K562 (cell line): ENCODE measurements around the gene KIAA2012. TPM values are rescaled to one million over a fixed set of nuclear protein-coding genes. Genes with fewer than 3 reads are reported as not detected.

Experiments used
- ATAC-seq: fragments of 200-7000 bp; cut with Tn5 transposase; 3 replicates; pipeline ENCODE4 v1.9.1; 2020; ENCODE audit warnings: moderate library complexity
- BruUV-seq: library from RNA; stranded (reverse); fragments of 400-500 nt; replicated peaks from 2 replicates; lab custom pipeline; 2021; lab: Mats Ljungman, UMichigan
- CTCF ChIA-PET: fragments of 300-600 bp; formaldehyde crosslinking; extraction: SDS; loops from one replicate; lab custom pipeline; 2021; ENCODE audit warnings: low intra/inter-chr PET ratio; lab: Yijun Ruan, JAX
- POLR2A ChIA-PET: fragments of 300-600, 350-650 bp; sonication (Branson Sonifier 250); formaldehyde crosslinking; extraction: SDS; loops from one replicate; lab custom pipeline; 2021; ENCODE audit warnings: antibody characterized with exemption, inconsistent platforms; lab: Yijun Ruan, JAX
- DNase-seq, 4 experiments: peaks; one replicate each; pipeline versions ENCODE4 v3.0.0 to v3.0.0-alpha.2; 2011 to 2018; ENCODE audit warnings: low spot score in 3 of 4, mixed read lengths in 3 of 4; ENCODE audit errors: extremely low read depth in 1 of 4
- FAIRE-seq: peaks from 2 replicates; lab custom pipeline; 2011; peaks lifted over from hg19 to GRCh38; lab: Jason Lieb, UNC
- H2AFZ ChIP-seq: 2 replicates; pipeline ENCODE4 v1.6.0; 2011; ENCODE audit warnings: low read depth, low read length, control low read depth, inconsistent platforms
- H3K27ac ChIP-seq: fragments of 200-600 bp; 3 replicates; pipeline ENCODE4 v1.8.0; 2011; ENCODE audit warnings: low read depth, mild to moderate bottlenecking, control low read depth, inconsistent platforms, low read length, moderate library complexity, mixed read lengths; ENCODE audit errors: extremely low read depth
- H3K27me3 ChIP-seq, 2 experiments: fragments of 300-600 bp in 1 of 2; 2 replicates in 1 of 2; 3 replicates in 1 of 2; pipeline versions ENCODE4 v1.6.0 to v1.8.0; 2011; ENCODE audit warnings: inconsistent platforms in 2 of 2, low read length in 2 of 2, mild to moderate bottlenecking in 1 of 2, mixed read lengths in 1 of 2, moderate library complexity in 1 of 2; ENCODE audit not compliant: control insufficient read depth in 2 of 2, insufficient read depth in 2 of 2
- H3K36me3 ChIP-seq: fragments of 300-600 bp; 3 replicates; pipeline ENCODE4 v1.8.0; 2011; ENCODE audit warnings: mild to moderate bottlenecking, low read length, inconsistent platforms; ENCODE audit not compliant: control insufficient read depth, insufficient read depth
- H3K4me1 ChIP-seq, 2 experiments: fragments of 200-600 bp in 1 of 2; replicated peaks in 1 of 2; 2 replicates in 1 of 2; 3 replicates in 1 of 2; pipeline versions ENCODE4 v1.5.1 to v1.8.0; 2011; ENCODE audit warnings: inconsistent platforms in 2 of 2, low read length in 2 of 2, mild to moderate bottlenecking in 1 of 2, mixed read lengths in 1 of 2, moderate library complexity in 1 of 2; ENCODE audit not compliant: control insufficient read depth in 2 of 2, insufficient read depth in 2 of 2
- H3K4me2 ChIP-seq: 2 replicates; pipeline ENCODE4 v1.6.1; 2011; ENCODE audit warnings: low read length, control low read depth, inconsistent platforms, mixed read lengths; ENCODE audit not compliant: insufficient read depth
- H3K4me3 ChIP-seq: fragments of 200-600 bp; sonication (generic), shearing (Covaris generic); 2 replicates; pipeline ENCODE4 v1.5.1; 2016; ENCODE audit warnings: control low read depth, inconsistent platforms
- H3K79me2 ChIP-seq: fragments of 200-600 bp; 3 replicates; pipeline ENCODE4 v1.8.0; 2011; ENCODE audit warnings: low read length, inconsistent platforms; ENCODE audit not compliant: control insufficient read depth, insufficient read depth
- H3K9ac ChIP-seq, 2 experiments: 2 replicates each; pipeline versions ENCODE4 v1.6.0 to v1.6.1; 2011; ENCODE audit warnings: low read depth in 2 of 2, low read length in 2 of 2, control low read depth in 1 of 2, inconsistent platforms in 1 of 2, mild to moderate bottlenecking in 1 of 2, mixed read lengths in 1 of 2; ENCODE audit not compliant: insufficient read depth in 1 of 2
- H3K9me1 ChIP-seq: one replicate; pipeline ENCODE4 v1.6.0; 2011; ENCODE audit warnings: inconsistent platforms, mild to moderate bottlenecking, low read length, moderate library complexity; ENCODE audit not compliant: control insufficient read depth, insufficient read depth
- H3K9me3 ChIP-seq: replicated peaks from 2 replicates; pipeline ENCODE4 v1.5.1; 2011; ENCODE audit warnings: low read depth, low read length, inconsistent platforms; ENCODE audit not compliant: control insufficient read depth, insufficient read depth
- H4K20me1 ChIP-seq: replicated peaks from 2 replicates; pipeline ENCODE4 v1.6.1; 2011; ENCODE audit warnings: low read length, inconsistent platforms, mixed read lengths; ENCODE audit not compliant: control insufficient read depth, insufficient read depth
- BRF1 ChIP-seq: IDR thresholded peaks from 3 replicates; pipeline ENCODE4 v1.6.1; 2011; ENCODE audit warnings: borderline replicate concordance, mild to moderate bottlenecking; ENCODE audit not compliant: insufficient read length; ENCODE audit errors: extremely low read depth
- CC2D1A ChIP-seq: fragments of 450-650 bp; IDR thresholded peaks from 2 replicates; pipeline ENCODE4 v1.6.1; 2017; ENCODE audit warnings: mild to moderate bottlenecking
- FOXP1 ChIP-seq: sonication (generic); formaldehyde crosslinking; IDR thresholded peaks from 2 replicates; pipeline ENCODE4 v1.8.0; 2022; ENCODE audit warnings: mild to moderate bottlenecking, missing genetic modification reagents
- JUND ChIP-seq, 2 experiments: IDR thresholded peaks; 2 replicates in 1 of 2; 3 replicates in 1 of 2; pipeline ENCODE4 v1.6.1; 2011; ENCODE audit warnings: borderline replicate concordance in 2 of 2, low read depth in 2 of 2, low read length in 2 of 2, improper control_type of control experiment in 1 of 2, missing biosample characterization in 1 of 2, missing genetic modification characterization in 1 of 2, missing genetic modification reagents in 1 of 2
- KHSRP ChIP-seq: fragments of 450-650 bp; IDR thresholded peaks from 2 replicates; pipeline ENCODE4 v1.6.1; 2017
- PATZ1 ChIP-seq: fragments of 250-450 bp; sonication (Bioruptor Pico); IDR thresholded peaks from 2 replicates; pipeline ENCODE4 v1.5.0; 2020; ENCODE audit warnings: mild to moderate bottlenecking, borderline replicate concordance
- POLR2AphosphoS2 ChIP-seq: IDR thresholded peaks from 2 replicates; pipeline ENCODE4 v1.6.1; 2012; ENCODE audit warnings: low read length, improper control_type of control experiment
- RBM34 ChIP-seq: fragments of 200-400 bp; formaldehyde crosslinking; IDR thresholded peaks from 2 replicates; pipeline ENCODE4 v1.6.1; 2018; ENCODE audit warnings: low read length, borderline replicate concordance; ENCODE audit not compliant: insufficient read depth
- SUPT5H ChIP-seq: fragments of 450-650 bp; IDR thresholded peaks from 2 replicates; pipeline ENCODE4 v1.6.1; 2016
- TGIF2 ChIP-seq: sonication (generic); formaldehyde crosslinking; IDR thresholded peaks from 2 replicates; pipeline ENCODE4 v1.8.1; 2022; ENCODE audit warnings: mild to moderate bottlenecking, missing genetic modification reagents, moderate library complexity
- ZNF436 ChIP-seq: fragments of 250-450, 450-650 bp; sonication (Bioruptor Pico); formaldehyde crosslinking; IDR thresholded peaks from 2 replicates; pipeline ENCODE4 v1.7.0; 2020; ENCODE audit warnings: mild to moderate bottlenecking
- ZNF76 ChIP-seq: fragments of 250-450 bp; sonication (Bioruptor Pico); IDR thresholded peaks from 2 replicates; pipeline ENCODE4 v1.4.0; 2020; ENCODE audit warnings: mild to moderate bottlenecking, moderate library complexity, borderline replicate concordance
- WGBS: fragments of 100-300 bp; shearing (Covaris generic); methylation state at CpG from one replicate; pipeline ENCODE4 v1.1.6; 2016; ENCODE audit warnings: low coverage, mixed read lengths; ENCODE audit not compliant: insufficient coverage; ENCODE audit errors: missing lambda C conversion rate; 5-methylcytosine and 5-hydroxymethylcytosine counted together
- in situ Hi-C: fragments of 300-500 bp; cut with MboI; formaldehyde crosslinking; loops from 4 replicates; pipeline ENCODE4 v1.15.0; 2018; ENCODE audit warnings: inconsistent platforms, mixed read lengths
- intact Hi-C: fragments of 100-400 bp; cut with micrococcal nuclease; formaldehyde crosslinking; loops from 2 replicates; pipeline ENCODE4 v1.14.2; 2022
- polyA plus RNA-seq, 8 experiments: library from polyadenylated mRNA; depleted of rRNA in 4 of 8; stranded (reverse) in 5 of 8; unstranded in 3 of 8; fragments of >200 nt; fragmentation: Nextera tagmentation in 2 of 8; fragmentation: Illumina TruSeq in 1 of 8; extraction: Ambion mirVana in 2 of 8; extraction: Trizol in 1 of 8; gene quantifications; 2 replicates each; pipeline versions ENCODE4 v1.2.1 to v1.2.3, GENCODE V29; 2011 to 2014; ENCODE audit warnings: inconsistent platforms in 1 of 8, missing spikeins in 1 of 8
- total RNA-seq, 7 experiments: library from RNA; depleted of rRNA in 6 of 7; stranded (reverse); fragments of >200 nt in 6 of 7; fragmentation: Illumina TruSeq in 2 of 7; extraction: Trizol in 2 of 7; gene quantifications; 2 replicates each; pipeline versions ENCODE4 v1.2.1 to v1.2.3, GENCODE V29; 2011 to 2021; ENCODE audit warnings: low replicate concordance in 1 of 7
- TF ChIP-seq, protein P1 (sequence below): fragments of 250-450 bp; sonication (Bioruptor Pico); IDR thresholded peaks from 2 replicates; pipeline ENCODE4 v1.8.0; 2021; ENCODE audit warnings: moderate library complexity, mild to moderate bottlenecking, inconsistent platforms
- TF ChIP-seq, protein P2 (sequence below): sonication (generic); formaldehyde crosslinking; IDR thresholded peaks from 2 replicates; pipeline ENCODE4 v1.8.0; 2023; ENCODE audit warnings: mild to moderate bottlenecking, missing genetic modification reagents

The KIAA2012 gene
- total and polyA plus RNA-seq, 9 of the 15 experiments (the other 6 are each of a cell fraction or from before 2014, with no cell fraction given), result not detected

DNA sequence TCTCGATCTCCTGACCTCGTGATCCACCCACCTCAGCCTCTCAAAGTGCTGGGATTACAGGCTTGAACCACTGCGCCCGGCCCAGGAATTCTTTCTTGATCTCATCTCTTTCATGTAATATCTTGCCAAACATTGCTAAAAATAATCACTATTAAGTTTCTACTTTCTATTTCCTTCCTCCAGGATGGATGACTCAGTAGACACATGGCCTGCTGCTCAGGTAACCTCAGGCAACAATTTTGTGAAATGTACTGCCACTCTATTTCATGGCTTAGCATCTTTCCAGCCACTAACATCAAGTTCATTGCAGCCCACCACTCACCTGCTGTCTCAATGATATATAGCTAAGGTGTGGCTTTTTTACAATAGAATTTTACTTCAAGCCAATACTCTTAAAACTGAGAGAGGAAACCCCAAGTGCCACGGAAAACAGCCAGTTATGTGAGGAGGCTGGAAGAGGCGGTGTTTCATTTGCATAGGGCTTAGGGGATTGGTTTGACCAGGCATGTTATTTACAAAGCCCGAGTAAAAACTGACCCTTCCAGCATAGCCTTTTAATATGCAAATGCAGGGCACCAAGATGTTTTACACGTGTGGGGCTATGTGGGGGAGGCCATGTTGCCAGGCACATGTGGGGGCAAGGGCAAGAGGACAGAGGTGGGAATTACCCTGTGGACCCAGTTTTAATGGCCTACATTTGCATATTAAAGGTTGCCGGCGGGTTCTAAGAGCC, 176.6 kb downstream of the KIAA2012 start:
- Histone ChIP-seq H3K36me3 (no peaks in the 10 kb centered on the region), H3K9ac (no peak overlapping the region), H3K79me2 (no peaks in the 10 kb centered on the region), H3K4me2 (no peak overlapping the region), H3K4me1 (no peaks in the 10 kb centered on the region), H3K27ac (no peak overlapping the region), H3K9me1 (no peaks in the 10 kb centered on the region), H3K4me3 (no peak overlapping the region), H2AFZ (no peak overlapping the region), H4K20me1 (no peaks in the 10 kb centered on the region), H3K9me3 (no peaks in the 10 kb centered on the region; the same call in 1 of the 2 replicates), H3K27me3 (no peaks in the 10 kb centered on the region)
- CTCF ChIA-PET, result no interaction called here
- DNase-seq, result no peak
- 55% methylated on average over 8 of the region's 10 CpGs for WGBS
- intact Hi-C loops (no loop called here), in situ Hi-C loops (no loop called here)
- no peak for FAIRE-seq
- no TSS peak for BruUV-seq
- no peak for ATAC-seq
- POLR2A ChIA-PET, result no interaction called here
- TF ChIP-seq POLR2AphosphoS2 (no peak), RBM34 (no peak), JUND (IDR thresholded peaks at IDR 0.05; ENCODE audit: borderline replicate concordance, low read depth, low read length) (no peak), JUND (tag; IDR thresholded peaks at IDR 0.05; ENCODE audit: borderline replicate concordance, low read depth, low read length) (no peak), PATZ1 (no peak), ZNF436 (CRISPR knock-in tag) (no peak), ZNF76 (CRISPR knock-in tag) (no peak), KHSRP (no peak), SUPT5H (no peak), FOXP1 (no peak), BRF1 (no peak), TGIF2 (CRISPR knock-in tag) (no peak), CC2D1A (no peak)
- TF ChIP-seq, protein P1, sequence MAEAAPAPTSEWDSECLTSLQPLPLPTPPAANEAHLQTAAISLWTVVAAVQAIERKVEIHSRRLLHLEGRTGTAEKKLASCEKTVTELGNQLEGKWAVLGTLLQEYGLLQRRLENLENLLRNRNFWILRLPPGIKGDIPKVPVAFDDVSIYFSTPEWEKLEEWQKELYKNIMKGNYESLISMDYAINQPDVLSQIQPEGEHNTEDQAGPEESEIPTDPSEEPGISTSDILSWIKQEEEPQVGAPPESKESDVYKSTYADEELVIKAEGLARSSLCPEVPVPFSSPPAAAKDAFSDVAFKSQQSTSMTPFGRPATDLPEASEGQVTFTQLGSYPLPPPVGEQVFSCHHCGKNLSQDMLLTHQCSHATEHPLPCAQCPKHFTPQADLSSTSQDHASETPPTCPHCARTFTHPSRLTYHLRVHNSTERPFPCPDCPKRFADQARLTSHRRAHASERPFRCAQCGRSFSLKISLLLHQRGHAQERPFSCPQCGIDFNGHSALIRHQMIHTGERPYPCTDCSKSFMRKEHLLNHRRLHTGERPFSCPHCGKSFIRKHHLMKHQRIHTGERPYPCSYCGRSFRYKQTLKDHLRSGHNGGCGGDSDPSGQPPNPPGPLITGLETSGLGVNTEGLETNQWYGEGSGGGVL (CRISPR knock-in tag), result no peak
- TF ChIP-seq, protein P2, sequence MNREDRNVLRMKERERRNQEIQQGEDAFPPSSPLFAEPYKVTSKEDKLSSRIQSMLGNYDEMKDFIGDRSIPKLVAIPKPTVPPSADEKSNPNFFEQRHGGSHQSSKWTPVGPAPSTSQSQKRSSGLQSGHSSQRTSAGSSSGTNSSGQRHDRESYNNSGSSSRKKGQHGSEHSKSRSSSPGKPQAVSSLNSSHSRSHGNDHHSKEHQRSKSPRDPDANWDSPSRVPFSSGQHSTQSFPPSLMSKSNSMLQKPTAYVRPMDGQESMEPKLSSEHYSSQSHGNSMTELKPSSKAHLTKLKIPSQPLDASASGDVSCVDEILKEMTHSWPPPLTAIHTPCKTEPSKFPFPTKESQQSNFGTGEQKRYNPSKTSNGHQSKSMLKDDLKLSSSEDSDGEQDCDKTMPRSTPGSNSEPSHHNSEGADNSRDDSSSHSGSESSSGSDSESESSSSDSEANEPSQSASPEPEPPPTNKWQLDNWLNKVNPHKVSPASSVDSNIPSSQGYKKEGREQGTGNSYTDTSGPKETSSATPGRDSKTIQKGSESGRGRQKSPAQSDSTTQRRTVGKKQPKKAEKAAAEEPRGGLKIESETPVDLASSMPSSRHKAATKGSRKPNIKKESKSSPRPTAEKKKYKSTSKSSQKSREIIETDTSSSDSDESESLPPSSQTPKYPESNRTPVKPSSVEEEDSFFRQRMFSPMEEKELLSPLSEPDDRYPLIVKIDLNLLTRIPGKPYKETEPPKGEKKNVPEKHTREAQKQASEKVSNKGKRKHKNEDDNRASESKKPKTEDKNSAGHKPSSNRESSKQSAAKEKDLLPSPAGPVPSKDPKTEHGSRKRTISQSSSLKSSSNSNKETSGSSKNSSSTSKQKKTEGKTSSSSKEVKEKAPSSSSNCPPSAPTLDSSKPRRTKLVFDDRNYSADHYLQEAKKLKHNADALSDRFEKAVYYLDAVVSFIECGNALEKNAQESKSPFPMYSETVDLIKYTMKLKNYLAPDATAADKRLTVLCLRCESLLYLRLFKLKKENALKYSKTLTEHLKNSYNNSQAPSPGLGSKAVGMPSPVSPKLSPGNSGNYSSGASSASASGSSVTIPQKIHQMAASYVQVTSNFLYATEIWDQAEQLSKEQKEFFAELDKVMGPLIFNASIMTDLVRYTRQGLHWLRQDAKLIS, result no peak
